Uterus (tissue), 4 donors: ENCODE measurements around the gene SGCB. TPM values are rescaled to one million over a fixed set of nuclear protein-coding genes. Genes with fewer than 3 reads are reported as not detected.
A peak's percentile ranks its signal among the peaks of the same experiment; 100 is the strongest.

Experiments
- DNase-seq, 2 donors: peaks; one replicate each; pipeline ENCODE4 v3.0.0-alpha.2; 2019 to 2020
- H3K27ac ChIP-seq, 2 donors: fragments of 200-600 bp; sonication (generic); 1 replicate in 1 of 2; 2 replicates in 1 of 2; pipeline ENCODE4 v1.5.1; 2016 to 2018
- H3K27me3 ChIP-seq, 2 donors: fragments of 200-600 bp; sonication (generic); one replicate each; pipeline ENCODE4 v1.5.1; 2018 to 2019; ENCODE audit warnings: control low read depth in 1 of 2
- H3K36me3 ChIP-seq, 2 donors: fragments of 200-600 bp; sonication (generic); one replicate each; pipeline ENCODE4 v1.5.1; 2019; ENCODE audit warnings: control low read depth in 1 of 2
- H3K4me1 ChIP-seq, 2 donors: fragments of 200-600 bp; sonication (generic); one replicate each; pipeline ENCODE4 v1.5.1; 2018 to 2019; ENCODE audit warnings: control low read depth in 1 of 2
- H3K4me3 ChIP-seq, 2 donors: fragments of 200-600 bp; sonication (generic); 1 replicate in 1 of 2; 2 replicates in 1 of 2; pipeline ENCODE4 v1.5.1; 2018 to 2019; ENCODE audit warnings: mild to moderate bottlenecking in 1 of 2
- H3K9me3 ChIP-seq, 2 donors: fragments of 200-600 bp; sonication (generic); one replicate each; pipeline ENCODE4 v1.5.1; 2019; ENCODE audit warnings: control low read depth in 1 of 2
- CTCF ChIP-seq, 4 experiments: fragments of 200-600 bp in 2 of 4; fragments of 450-650 bp in 2 of 4; sonication (generic) in 2 of 4; IDR thresholded peaks; one replicate each; pipeline ENCODE4 v1.5.1; 2016 to 2019; ENCODE audit warnings: antibody characterized with exemption in 4 of 4, mild to moderate bottlenecking in 2 of 4, moderate library complexity in 1 of 4
- POLR2A ChIP-seq, 2 donors: fragments of 450-650 bp; IDR thresholded peaks; one replicate each; pipeline ENCODE4 v1.6.1; 2016; ENCODE audit warnings: antibody characterized with exemption in 2 of 2, mild to moderate bottlenecking in 1 of 2, moderate library complexity in 1 of 2
- intact Hi-C: fragments of 100-400 bp; cut with DNase I; formaldehyde crosslinking; loops from one replicate; pipeline ENCODE4 v1.15.1; 2023; ENCODE audit warnings: low total_unique reads
- total RNA-seq, 4 donors: library from RNA; depleted of rRNA in 3 of 4; stranded (reverse); fragments of >200 nt in 3 of 4; gene quantifications; one replicate each; pipeline versions ENCODE4 v1.1.0 to v1.2.4, GENCODE V29; 2014 to 2023
- donor health status: DM: yes; HTN: yes; CAD: no.

SGCB gene
- total RNA-seq, 4 donors from 2014 or later = 21.5 to 61.6 (median 44.6) TPM

GRCh38 chr4:52071791-52072546 is 33.9 kb upstream of the SGCB start:
- no peaks in the 10 kb centered on the region for H3K9me3 ChIP-seq
- no peak for DNase-seq
- no peaks in the 10 kb centered on the region for H3K27me3 ChIP-seq
- TF ChIP-seq POLR2A (IDR thresholded peaks at IDR 0.05) = no peak
- TF ChIP-seq CTCF (IDR thresholded peaks at IDR 0.05) = no peak
- H3K4me1 ChIP-seq = no peaks in the 10 kb centered on the region
- H3K36me3 ChIP-seq = no peaks in the 10 kb centered on the region
- H3K27ac ChIP-seq = no peak overlapping the region
- intact Hi-C loops = no loop called here
- H3K4me3 ChIP-seq = no peak overlapping the region

GRCh38 chr4:52069571-52069970 is 31.5 kb upstream of the SGCB start:
- Histone ChIP-seq H3K27ac (no peak overlapping the region), H3K9me3 (no peaks in the 10 kb centered on the region), H3K4me3 (no peak overlapping the region), H3K36me3 (no peaks in the 10 kb centered on the region), H3K4me1 (no peaks in the 10 kb centered on the region), H3K27me3 (no peaks in the 10 kb centered on the region)
- DNase-seq = no peak
- TF ChIP-seq CTCF (IDR thresholded peaks at IDR 0.05) (no peak), POLR2A (IDR thresholded peaks at IDR 0.05) (no peak)
- intact Hi-C loops = no loop called here

- H3K4me1 ChIP-seq = no peaks in the 10 kb centered on the region
- intact Hi-C loops = no loop called here
- no peaks in the 10 kb centered on the region for H3K36me3 ChIP-seq
- TF ChIP-seq CTCF (IDR thresholded peaks at IDR 0.05) (no peak), POLR2A (IDR thresholded peaks at IDR 0.05) (no peak)
- peak overlapping the region in 1 of 2 donors; percentile 29 for H3K27ac ChIP-seq
- H3K4me3 ChIP-seq = no peak overlapping the region
- H3K27me3 ChIP-seq = no peaks in the 10 kb centered on the region
- DNase-seq = peak in 1 of 2 donors; percentile 25
- H3K9me3 ChIP-seq = no peaks in the 10 kb centered on the region
Measured at GRCh38 chr4:52059372-52059771, 21.3 kb upstream of the SGCB start.

- TF ChIP-seq POLR2A (IDR thresholded peaks at IDR 0.05) (no peak), CTCF (IDR thresholded peaks at IDR 0.05) (no peak)
- no peaks in the 10 kb centered on the region for H3K27me3 ChIP-seq
Measured at GRCh38 chr4:52058275-52058674, 20.2 kb upstream of the SGCB start.

GRCh38 chr4:52057196-52057595 is 19.1 kb upstream of the SGCB start:
- H3K27me3 ChIP-seq = no peaks in the 10 kb centered on the region
- intact Hi-C loops = no loop called here
- H3K27ac ChIP-seq = no peak overlapping the region
- H3K36me3 ChIP-seq = no peaks in the 10 kb centered on the region
- H3K4me3 ChIP-seq = no peak overlapping the region
- no peak for DNase-seq
- H3K9me3 ChIP-seq = no peaks in the 10 kb centered on the region
- TF ChIP-seq CTCF (IDR thresholded peaks at IDR 0.05) = no peak
- no peak for TF ChIP-seq POLR2A (IDR thresholded peaks at IDR 0.05)
- H3K4me1 ChIP-seq = no peaks in the 10 kb centered on the region

More at GRCh38 chr4:52058275-52058674, 20.2 kb upstream of the SGCB start:
- H3K9me3 ChIP-seq = no peaks in the 10 kb centered on the region
- no peaks in the 10 kb centered on the region for H3K36me3 ChIP-seq
- DNase-seq = no peak
- no peaks in the 10 kb centered on the region for H3K4me1 ChIP-seq
- no peak overlapping the region for H3K27ac ChIP-seq
- intact Hi-C loops = no loop called here
- H3K4me3 ChIP-seq = no peak overlapping the region
